Activated T-helper 2 cell treated with anti-CD3 and anti-CD28 coated beads, Interferon-gamma antibody, Interleukin-2, Interleukin-4, amounts not matched to agents 10 μg/mL and 5 μg/mL and 100 μg/mL, durations not matched to agents 14 hours and 24 hours and 36 hours (primary cell): Measurements from ENCODE around the gene CASZ1. TPM values are rescaled to one million over a fixed set of nuclear protein-coding genes. Genes with fewer than 3 reads are reported as not detected.

Experiments used
- DNase-seq: peaks from one replicate; pipeline ENCODE4 v3.0.0; 2021; ENCODE audit warnings: low spot score
- H3K27ac Mint-ChIP-seq: one replicate; pipeline ENCODE4 v1.8.0; 2021; ENCODE audit warnings: mixed read lengths
- H3K27me3 Mint-ChIP-seq: one replicate; pipeline ENCODE4 v1.8.0; 2021; ENCODE audit warnings: low read depth, mixed read lengths
- H3K36me3 Mint-ChIP-seq: one replicate; pipeline ENCODE4 v1.8.0; 2021; ENCODE audit warnings: low read depth, mixed read lengths
- H3K4me1 Mint-ChIP-seq: one replicate; pipeline ENCODE4 v1.8.0; 2021; ENCODE audit warnings: low read depth, mixed read lengths
- H3K4me3 Mint-ChIP-seq: one replicate; pipeline ENCODE4 v1.8.0; 2021; ENCODE audit warnings: low read depth, mild to moderate bottlenecking, moderate library complexity, mixed read lengths
- H3K9me3 Mint-ChIP-seq: one replicate; pipeline ENCODE4 v1.8.0; 2021; ENCODE audit warnings: mixed read lengths
- intact Hi-C: fragments of 100-400 bp; cut with micrococcal nuclease; formaldehyde crosslinking; loops from one replicate; pipeline ENCODE4 v1.15.1; 2023
- total RNA-seq: library from RNA; stranded (reverse); gene quantifications from 2 replicates; pipeline ENCODE4 v1.2.3, GENCODE V29; 2022

The CASZ1 gene
- total RNA-seq, 1 donor from 2014 or later = 9.9 TPM

GRCh38 chr1:10816743-10817369 is 20.4 kb upstream of the CASZ1 start:
- Mint-ChIP-seq H3K27me3 (peaks cover 5% of the 10 kb centered on the region), H3K4me1 (no peaks in the 10 kb centered on the region), H3K36me3 (no peaks in the 10 kb centered on the region), H3K4me3 (no peak overlapping the region), H3K9me3 (no peaks in the 10 kb centered on the region), H3K27ac (no peak overlapping the region)
- intact Hi-C loops = no loop called here
- no peak for DNase-seq

GRCh38 chr1:10816233-10816632 is 19.8 kb upstream of the CASZ1 start:
- Mint-ChIP-seq H3K27me3 (peaks cover 7% of the 10 kb centered on the region), H3K4me1 (no peaks in the 10 kb centered on the region), H3K9me3 (no peaks in the 10 kb centered on the region), H3K27ac (no peak overlapping the region), H3K36me3 (no peaks in the 10 kb centered on the region), H3K4me3 (no peak overlapping the region)
- DNase-seq = no peak
- intact Hi-C loops = no loop called here

GRCh38 chr1:10815858-10816195 is 19.4 kb upstream of the CASZ1 start:
- no peak for DNase-seq
- H3K27ac Mint-ChIP-seq = no peak overlapping the region
- H3K27me3 Mint-ChIP-seq = peaks cover 7% of the 10 kb centered on the region
- H3K4me3 Mint-ChIP-seq = no peak overlapping the region
- H3K4me1 Mint-ChIP-seq = no peaks in the 10 kb centered on the region
- no peaks in the 10 kb centered on the region for H3K9me3 Mint-ChIP-seq
- intact Hi-C loops = no loop called here
- no peaks in the 10 kb centered on the region for H3K36me3 Mint-ChIP-seq

- Mint-ChIP-seq H3K27me3 (peaks cover 7% of the 10 kb centered on the region), H3K4me3 (no peak overlapping the region), H3K4me1 (no peaks in the 10 kb centered on the region), H3K9me3 (no peaks in the 10 kb centered on the region), H3K36me3 (no peaks in the 10 kb centered on the region), H3K27ac (no peak overlapping the region)
- intact Hi-C loops = no loop called here
- no peak for DNase-seq
These were observed 18.8 kb upstream of the CASZ1 start for GRCh38 chr1:10814976-10815857.

GRCh38 chr1:10814312-10814711 is 17.9 kb upstream of the CASZ1 start:
- Mint-ChIP-seq H3K9me3 (no peaks in the 10 kb centered on the region), H3K4me3 (no peak overlapping the region), H3K4me1 (no peaks in the 10 kb centered on the region), H3K36me3 (no peaks in the 10 kb centered on the region), H3K27me3 (peaks cover 12% of the 10 kb centered on the region), H3K27ac (no peak overlapping the region)
- no peak for DNase-seq
- intact Hi-C loops = no loop called here

- Mint-ChIP-seq H3K4me1 (no peaks in the 10 kb centered on the region), H3K27ac (no peak overlapping the region), H3K36me3 (no peaks in the 10 kb centered on the region), H3K27me3 (peaks cover 17% of the 10 kb centered on the region), H3K4me3 (no peak overlapping the region), H3K9me3 (no peaks in the 10 kb centered on the region)
- no peak for DNase-seq
- intact Hi-C loops = no loop called here
These were observed 17.4 kb upstream of the CASZ1 start for GRCh38 chr1:10813799-10814198.

- Mint-ChIP-seq H3K36me3 (no peaks in the 10 kb centered on the region), H3K27me3 (peaks cover 20% of the 10 kb centered on the region), H3K27ac (no peak overlapping the region), H3K4me1 (no peaks in the 10 kb centered on the region), H3K9me3 (no peaks in the 10 kb centered on the region), H3K4me3 (no peak overlapping the region)
- intact Hi-C loops = no loop called here
- DNase-seq = no peak
These were observed 16.0 kb upstream of the CASZ1 start for GRCh38 chr1:10812387-10812915.

- intact Hi-C loops = no loop called here
- H3K4me3 Mint-ChIP-seq = no peak overlapping the region
- H3K27ac Mint-ChIP-seq = no peak overlapping the region
- H3K9me3 Mint-ChIP-seq = no peaks in the 10 kb centered on the region
- no peak for DNase-seq
- H3K36me3 Mint-ChIP-seq = no peaks in the 10 kb centered on the region
- H3K27me3 Mint-ChIP-seq = peaks cover 36% of the 10 kb centered on the region
- H3K4me1 Mint-ChIP-seq = no peaks in the 10 kb centered on the region
These were observed 12.0 kb upstream of the CASZ1 start for GRCh38 chr1:10808441-10808840.

- intact Hi-C loops = no loop called here
- H3K27ac Mint-ChIP-seq = no peak overlapping the region
- no peak overlapping the region for H3K4me3 Mint-ChIP-seq
- no peaks in the 10 kb centered on the region for H3K9me3 Mint-ChIP-seq
- H3K36me3 Mint-ChIP-seq = no peaks in the 10 kb centered on the region
- H3K4me1 Mint-ChIP-seq = no peaks in the 10 kb centered on the region
- DNase-seq = no peak
- peaks cover 47% of the 10 kb centered on the region for H3K27me3 Mint-ChIP-seq
These were observed 10.5 kb upstream of the CASZ1 start for GRCh38 chr1:10806966-10807365.

GRCh38 chr1:10803971-10804820 is 7.8 kb upstream of the CASZ1 start:
- H3K36me3 Mint-ChIP-seq = no peaks in the 10 kb centered on the region
- DNase-seq = no peak

GRCh38 chr1:10802944-10803715 is 6.7 kb upstream of the CASZ1 start:
- no peaks in the 10 kb centered on the region for H3K9me3 Mint-ChIP-seq
- H3K27me3 Mint-ChIP-seq = peaks cover 65% of the 10 kb centered on the region
- H3K4me3 Mint-ChIP-seq = no peak overlapping the region
- intact Hi-C loops = no loop called here
- no peak for DNase-seq
- H3K36me3 Mint-ChIP-seq = no peaks in the 10 kb centered on the region
- H3K27ac Mint-ChIP-seq = no peak overlapping the region
- no peaks in the 10 kb centered on the region for H3K4me1 Mint-ChIP-seq

More at GRCh38 chr1:10803971-10804820, 7.8 kb upstream of the CASZ1 start:
- Mint-ChIP-seq H3K4me1 (no peaks in the 10 kb centered on the region), H3K9me3 (no peaks in the 10 kb centered on the region), H3K27ac (no peak overlapping the region), H3K27me3 (peaks cover 61% of the 10 kb centered on the region), H3K4me3 (no peak overlapping the region)
- intact Hi-C loops = no loop called here

- intact Hi-C loops = no loop called here
- Mint-ChIP-seq H3K4me3 (no peak overlapping the region), H3K36me3 (no peaks in the 10 kb centered on the region), H3K9me3 (no peaks in the 10 kb centered on the region), H3K4me1 (no peaks in the 10 kb centered on the region), H3K27ac (no peak overlapping the region), H3K27me3 (peaks cover 69% of the 10 kb centered on the region)
- DNase-seq = no peak
These were observed 4.3 kb upstream of the CASZ1 start for GRCh38 chr1:10800778-10801177.
